ENCODE data around the gene FTCD. TPM values are rescaled to one million over a fixed set of nuclear protein-coding genes. Genes with fewer than 3 reads are reported as not detected.

Gene FTCD
- total RNA-seq, 1 donor from 2014 or later: not detected

DNA sequence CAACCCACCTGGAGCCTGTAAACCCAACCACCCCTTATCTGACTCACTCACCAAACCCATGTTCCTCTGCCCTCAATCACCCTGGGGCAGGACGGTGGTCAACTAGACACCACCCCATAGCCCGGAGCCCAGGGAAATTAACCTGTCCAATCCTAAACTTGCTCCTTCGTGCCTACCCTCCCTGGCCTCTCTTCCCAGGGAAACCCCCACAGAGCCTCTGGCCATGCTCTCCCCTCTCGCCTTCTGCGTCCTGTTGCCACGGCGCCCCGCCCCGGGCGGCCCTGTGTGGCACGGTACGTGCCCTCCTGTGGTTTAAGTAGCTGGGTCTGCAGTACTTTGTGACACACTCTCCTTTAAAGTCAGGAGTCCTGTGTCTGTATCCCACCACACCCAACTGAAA is 4.0 kb upstream of the FTCD start:
- H3K27me3 ChIP-seq: no peaks in the 10 kb centered on the region
- H3K27ac ChIP-seq: no peak overlapping the region
- intact Hi-C loops (cut with DNase I): no loop called here
- no peaks in the 10 kb centered on the region for H3K9me3 ChIP-seq
- no peak overlapping the region for H3K4me3 ChIP-seq
- H3K4me1 ChIP-seq: no peaks in the 10 kb centered on the region
- DNase-seq (ENCODE audit: extremely low spot score in 2 of 2): peak; percentile 67 to 76
- TF ChIP-seq, protein P1, sequence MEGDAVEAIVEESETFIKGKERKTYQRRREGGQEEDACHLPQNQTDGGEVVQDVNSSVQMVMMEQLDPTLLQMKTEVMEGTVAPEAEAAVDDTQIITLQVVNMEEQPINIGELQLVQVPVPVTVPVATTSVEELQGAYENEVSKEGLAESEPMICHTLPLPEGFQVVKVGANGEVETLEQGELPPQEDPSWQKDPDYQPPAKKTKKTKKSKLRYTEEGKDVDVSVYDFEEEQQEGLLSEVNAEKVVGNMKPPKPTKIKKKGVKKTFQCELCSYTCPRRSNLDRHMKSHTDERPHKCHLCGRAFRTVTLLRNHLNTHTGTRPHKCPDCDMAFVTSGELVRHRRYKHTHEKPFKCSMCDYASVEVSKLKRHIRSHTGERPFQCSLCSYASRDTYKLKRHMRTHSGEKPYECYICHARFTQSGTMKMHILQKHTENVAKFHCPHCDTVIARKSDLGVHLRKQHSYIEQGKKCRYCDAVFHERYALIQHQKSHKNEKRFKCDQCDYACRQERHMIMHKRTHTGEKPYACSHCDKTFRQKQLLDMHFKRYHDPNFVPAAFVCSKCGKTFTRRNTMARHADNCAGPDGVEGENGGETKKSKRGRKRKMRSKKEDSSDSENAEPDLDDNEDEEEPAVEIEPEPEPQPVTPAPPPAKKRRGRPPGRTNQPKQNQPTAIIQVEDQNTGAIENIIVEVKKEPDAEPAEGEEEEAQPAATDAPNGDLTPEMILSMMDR (IDR thresholded peaks at IDR 0.05): no peak
- TF ChIP-seq POLR2A (IDR thresholded peaks at IDR 0.05) (no peak), POLR2AphosphoS5 (IDR thresholded peaks at IDR 0.05; ENCODE audit: insufficient read depth in 1 of 2, low read depth in 1 of 2) (no peak)
- peaks cover 0 to 4% of the 10 kb centered on the region in 2 donors for H3K36me3 ChIP-seq

GRCh38 chr21:46158666-46159300 is 3.4 kb upstream of the FTCD start:
- TF ChIP-seq POLR2AphosphoS5 (IDR thresholded peaks at IDR 0.05; ENCODE audit: insufficient read depth in 1 of 2, low read depth in 1 of 2) (no peak), POLR2A (IDR thresholded peaks at IDR 0.05) (no peak)
- TF ChIP-seq, protein P1 (IDR thresholded peaks at IDR 0.05): no peak
- Histone ChIP-seq H3K27ac (no peak overlapping the region), H3K4me1 (peaks cover under 1% of the 10 kb centered on the region), H3K9me3 (no peaks in the 10 kb centered on the region), H3K27me3 (no peaks in the 10 kb centered on the region), H3K4me3 (no peak overlapping the region), H3K36me3 (peaks cover 0 to 4% of the 10 kb centered on the region in 2 donors)
- intact Hi-C loops (cut with DNase I): no loop called here
- DNase-seq (ENCODE audit: extremely low spot score in 2 of 2): peak; percentile 62 to 91

GRCh38 chr21:46157987-46158451 is 2.6 kb upstream of the FTCD start:
- H3K27ac ChIP-seq: no peak overlapping the region
- peaks cover 8% of the 10 kb centered on the region for H3K4me1 ChIP-seq
- no peak for TF ChIP-seq POLR2AphosphoS5 (IDR thresholded peaks at IDR 0.05; ENCODE audit: insufficient read depth in 1 of 2, low read depth in 1 of 2)
- TF ChIP-seq, protein P1 (IDR thresholded peaks at IDR 0.05): no peak
- TF ChIP-seq POLR2A (IDR thresholded peaks at IDR 0.05): no peak
- peak in 1 of 2 donors; percentile 72 for DNase-seq (ENCODE audit: extremely low spot score in 2 of 2)
- no peaks in the 10 kb centered on the region for H3K27me3 ChIP-seq
- no peaks in the 10 kb centered on the region for H3K9me3 ChIP-seq
- no peak overlapping the region for H3K4me3 ChIP-seq
- peaks cover 0 to 4% of the 10 kb centered on the region in 2 donors for H3K36me3 ChIP-seq
- intact Hi-C loops (cut with DNase I): no loop called here

GRCh38 chr21:46157396-46157986 is 2.1 kb upstream of the FTCD start:
- peak; percentile 64 to 69 for DNase-seq (ENCODE audit: extremely low spot score in 2 of 2)
- intact Hi-C loops (cut with DNase I): no loop called here
- TF ChIP-seq POLR2A (IDR thresholded peaks at IDR 0.05) (no peak), POLR2AphosphoS5 (IDR thresholded peaks at IDR 0.05; ENCODE audit: insufficient read depth in 1 of 2, low read depth in 1 of 2) (no peak)
- TF ChIP-seq, protein P1 (IDR thresholded peaks at IDR 0.05): no peak
- Histone ChIP-seq H3K36me3 (peaks cover 0 to 4% of the 10 kb centered on the region in 2 donors), H3K4me3 (no peak overlapping the region), H3K4me1 (peaks cover 12% of the 10 kb centered on the region), H3K27ac (no peak overlapping the region), H3K27me3 (no peaks in the 10 kb centered on the region), H3K9me3 (no peaks in the 10 kb centered on the region)

GRCh38 chr21:46156678-46157077 is 1.3 kb upstream of the FTCD start:
- TF ChIP-seq POLR2A (IDR thresholded peaks at IDR 0.05) (no peak), POLR2AphosphoS5 (IDR thresholded peaks at IDR 0.05; ENCODE audit: insufficient read depth in 1 of 2, low read depth in 1 of 2) (no peak)
- TF ChIP-seq, protein P1 (IDR thresholded peaks at IDR 0.05): no peak
- H3K36me3 ChIP-seq: peaks cover 0 to 4% of the 10 kb centered on the region in 2 donors
- peaks cover 12% of the 10 kb centered on the region for H3K4me1 ChIP-seq
- no peaks in the 10 kb centered on the region for H3K9me3 ChIP-seq
- H3K27ac ChIP-seq: no peak overlapping the region
- no peak overlapping the region for H3K4me3 ChIP-seq
- intact Hi-C loops (cut with DNase I): no loop called here
- H3K27me3 ChIP-seq: no peaks in the 10 kb centered on the region
- no peak for DNase-seq (ENCODE audit: extremely low spot score in 2 of 2)

Data from vagina (tissue), 2 donors.